HepG2 (cell line): ENCODE data around the gene KIRREL3. TPM values are rescaled to one million over a fixed set of nuclear protein-coding genes. Genes with fewer than 3 reads are reported as not detected.

ENCODE experiments used
- ATAC-seq: fragments of 200-7000 bp; cut with Tn5 transposase; 3 replicates; pipeline ENCODE4 v1.9.1; 2020; ENCODE audit warnings: mild to moderate bottlenecking, moderate library complexity
- BruUV-seq: library from RNA; stranded (reverse); fragments of 400-500 nt; replicated peaks from 2 replicates; lab custom pipeline; 2021; lab: Mats Ljungman, UMichigan
- CTCF ChIA-PET: fragments of 300-600 bp; formaldehyde crosslinking; extraction: SDS; loops from one replicate; lab custom pipeline; 2021; ENCODE audit warnings: low total read pairs, inconsistent platforms, low intra/inter-chr PET ratio; lab: Yijun Ruan, JAX
- POLR2A ChIA-PET: fragments of 350-600 bp; sonication (Branson Sonifier 250); formaldehyde crosslinking; loops from one replicate; lab custom pipeline; 2020; ENCODE audit warnings: antibody characterized with exemption, inconsistent platforms; lab: Yijun Ruan, JAX
- DNase-seq: peaks from one replicate; pipeline ENCODE4 v3.0.0-alpha.2; 2015; ENCODE audit warnings: low spot score
- FAIRE-seq: peaks from 3 replicates; lab custom pipeline; 2011; peaks lifted over from hg19 to GRCh38; lab: Jason Lieb, UNC
- H2AFZ ChIP-seq: one replicate; pipeline ENCODE4 v1.6.1; 2011; ENCODE audit warnings: low read length, inconsistent platforms
- H3K27ac ChIP-seq: fragments of 300-600 bp; 3 replicates; pipeline ENCODE4 v1.8.0; 2011; ENCODE audit warnings: mixed run types, mild to moderate bottlenecking, mixed read lengths, low read length, inconsistent platforms; ENCODE audit not compliant: insufficient read depth; ENCODE audit errors: extremely low read length
- H3K27me3 ChIP-seq, 2 experiments: fragments of 200-600 bp in 1 of 2; 2 replicates in 1 of 2; 3 replicates in 1 of 2; pipeline versions ENCODE4 v1.6.0 to v1.8.0; 2011; ENCODE audit warnings: low read length in 2 of 2, mild to moderate bottlenecking in 2 of 2, moderate library complexity in 2 of 2, inconsistent platforms in 1 of 2; ENCODE audit not compliant: insufficient read depth in 2 of 2, control insufficient read depth in 1 of 2
- H3K36me3 ChIP-seq, 2 experiments: fragments of 200-600 bp in 1 of 2; replicated peaks in 1 of 2; 2 replicates in 1 of 2; 3 replicates in 1 of 2; pipeline versions ENCODE4 v1.5.1 to v1.8.0; 2011; ENCODE audit warnings: low read length in 2 of 2, inconsistent platforms in 1 of 2; ENCODE audit not compliant: insufficient read depth in 2 of 2, control insufficient read depth in 1 of 2
- H3K4me1 ChIP-seq: 2 replicates; pipeline ENCODE4 v1.5.1; 2012; ENCODE audit warnings: low read length, inconsistent platforms; ENCODE audit not compliant: insufficient read depth
- H3K4me2 ChIP-seq: 2 replicates; pipeline ENCODE4 v1.6.0; 2011; ENCODE audit warnings: low read depth, low read length, inconsistent platforms
- H3K4me3 ChIP-seq, 3 experiments: fragments of 200-600 bp in 1 of 3; sonication (generic), shearing (Covaris generic) in 1 of 3; replicated peaks in 1 of 3; 2 replicates each; pipeline ENCODE4 v1.5.1; 2011 to 2016; ENCODE audit warnings: low read length in 3 of 3, inconsistent platforms in 2 of 3, low read depth in 2 of 3, mild to moderate bottlenecking in 2 of 3, control low read depth in 1 of 3, mixed read lengths in 1 of 3; ENCODE audit not compliant: insufficient read depth in 1 of 3
- H3K79me2 ChIP-seq: one replicate; pipeline ENCODE4 v1.6.1; 2011; ENCODE audit warnings: low read length, inconsistent platforms; ENCODE audit not compliant: insufficient read depth
- H3K9ac ChIP-seq: 2 replicates; pipeline ENCODE4 v1.6.0; 2011; ENCODE audit warnings: mild to moderate bottlenecking, low read depth, low read length, inconsistent platforms; ENCODE audit not compliant: insufficient read depth
- H3K9me3 ChIP-seq: 2 replicates; pipeline ENCODE4 v1.5.1; 2012; ENCODE audit warnings: mild to moderate bottlenecking, low read length
- H4K20me1 ChIP-seq: 2 replicates; pipeline ENCODE4 v1.6.0; 2011; ENCODE audit warnings: inconsistent platforms, mild to moderate bottlenecking, low read length, moderate library complexity; ENCODE audit not compliant: insufficient read depth
- CHD4 ChIP-seq: fragments of 200-600 bp; sonication (generic); IDR thresholded peaks from 2 replicates; pipeline ENCODE4 v1.7.0; 2017; ENCODE audit warnings: mild to moderate bottlenecking, low read length, borderline replicate concordance
- GTF2F1 ChIP-seq: fragments of 150-350 bp; IDR thresholded peaks from 2 replicates; pipeline ENCODE4 v1.6.1; 2014; ENCODE audit warnings: low read length
- HOXD1 ChIP-seq: sonication (generic); formaldehyde crosslinking; IDR thresholded peaks from 2 replicates; pipeline ENCODE4 v1.5.0; 2020; ENCODE audit warnings: missing genetic modification reagents
- KMT2B ChIP-seq: IDR thresholded peaks from 2 replicates; pipeline ENCODE4 v1.6.1; 2016; ENCODE audit warnings: missing genetic modification reagents, missing compliant biosample characterization
- SSRP1 ChIP-seq: IDR thresholded peaks from 2 replicates; pipeline ENCODE4 v1.6.1; 2016; ENCODE audit warnings: control low read depth
- U2AF2 ChIP-seq: fragments of 200-400 bp; formaldehyde crosslinking; IDR thresholded peaks from 2 replicates; pipeline ENCODE4 v1.6.1; 2017; ENCODE audit warnings: low read depth, mild to moderate bottlenecking, low read length
- YY1 ChIP-seq: IDR thresholded peaks from 2 replicates; pipeline ENCODE4 v1.6.1; 2011; ENCODE audit warnings: low read length, low read depth, moderate library complexity, mild to moderate bottlenecking; ENCODE audit not compliant: insufficient read depth, insufficient replicate concordance
- ZNF609 ChIP-seq: sonication (generic); formaldehyde crosslinking; IDR thresholded peaks from 2 replicates; pipeline ENCODE4 v1.4.0; 2020; ENCODE audit warnings: mild to moderate bottlenecking, missing genetic modification reagents, borderline replicate concordance
- ZNF644 ChIP-seq: IDR thresholded peaks from 2 replicates; pipeline ENCODE4 v1.6.1; 2016; ENCODE audit warnings: low read depth
- WGBS: methylation state at CpG from one replicate; pipeline ENCODE4 v1.1.6; 2017; ENCODE audit warnings: low lambda C conversion rate; 5-methylcytosine and 5-hydroxymethylcytosine counted together
- in situ Hi-C: cut with HindIII; loops from 2 replicates; pipeline ENCODE4 v1.10.0; 2017; ENCODE audit warnings: low pct_unique_long_range_greater_than_20kb; ENCODE audit not compliant: extremely low pct_ligation_motif_present
- intact Hi-C: fragments of 100-400 bp; cut with micrococcal nuclease; formaldehyde crosslinking; loops from one replicate; pipeline ENCODE4 v1.10.0; 2022; ENCODE audit not compliant: unreplicated experiment
- polyA plus RNA-seq, 8 experiments: library from polyadenylated mRNA; depleted of rRNA in 3 of 8; stranded (reverse) in 7 of 8; unstranded in 1 of 8; fragments of >200 nt; fragmentation: Illumina TruSeq in 4 of 8; extraction: Trizol in 4 of 8; gene quantifications; 2 replicates each; pipeline versions ENCODE4 v1.2.1 to v1.2.3, GENCODE V29; 2011 to 2016; ENCODE audit warnings: low read depth in 4 of 8, missing spikeins in 1 of 8, mixed read lengths in 1 of 8; ENCODE audit not compliant: insufficient read depth in 1 of 8
- total RNA-seq, 5 experiments: library from RNA; depleted of rRNA; stranded (reverse); fragments of >200 nt; fragmentation: Illumina TruSeq; extraction: Trizol; gene quantifications; 2 replicates each; pipeline ENCODE4 v1.2.3, GENCODE V29; 2016; ENCODE audit warnings: low read depth in 1 of 5
- TF ChIP-seq, protein P1 (sequence below): sonication (generic); formaldehyde crosslinking; IDR thresholded peaks from 2 replicates; pipeline ENCODE4 v1.8.0; 2023; ENCODE audit warnings: mild to moderate bottlenecking, missing genetic modification reagents

Gene KIRREL3
- total and polyA plus RNA-seq, 2 of the 13 experiments (the other 11 are each of a cell fraction or from before 2014, with no cell fraction given), result not detected

- TF ChIP-seq, protein P1, sequence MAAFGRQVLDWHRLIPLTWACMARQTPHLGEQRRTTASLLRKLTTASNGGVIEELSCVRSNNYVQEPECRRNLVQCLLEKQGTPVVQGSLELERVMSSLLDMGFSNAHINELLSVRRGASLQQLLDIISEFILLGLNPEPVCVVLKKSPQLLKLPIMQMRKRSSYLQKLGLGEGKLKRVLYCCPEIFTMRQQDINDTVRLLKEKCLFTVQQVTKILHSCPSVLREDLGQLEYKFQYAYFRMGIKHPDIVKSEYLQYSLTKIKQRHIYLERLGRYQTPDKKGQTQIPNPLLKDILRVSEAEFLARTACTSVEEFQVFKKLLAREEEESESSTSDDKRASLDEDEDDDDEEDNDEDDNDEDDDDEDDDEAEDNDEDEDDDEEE, result no peak
- TF ChIP-seq GTF2F1 (no peak), KMT2B (CRISPR knock-in tag) (no peak), SSRP1 (CRISPR knock-in tag) (no peak)
These were observed 418.5 kb downstream of the KIRREL3 start (continued) for GRCh38 chr11:126581871-126582648.

DNA sequence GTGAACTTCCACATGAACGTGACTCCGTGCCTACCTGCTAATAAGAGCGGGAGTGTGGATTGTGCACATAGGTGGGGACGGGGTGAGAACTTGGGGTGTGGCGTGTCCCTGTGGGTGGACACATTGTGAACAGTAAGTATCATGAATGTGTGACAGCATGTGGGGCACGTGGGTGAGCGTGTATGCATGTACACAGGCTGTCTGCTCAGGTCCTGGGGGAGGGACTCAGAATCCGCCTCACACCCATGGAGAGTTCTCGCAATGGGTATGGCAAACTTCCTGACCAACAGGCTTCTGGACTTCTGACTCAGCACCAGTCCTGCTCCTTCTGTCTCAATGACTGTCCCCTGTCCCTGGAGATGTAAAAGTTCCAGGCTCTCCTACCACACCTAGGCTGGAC is 422.1 kb downstream of the KIRREL3 start:
- peaks cover 1 to 26% of the 10 kb centered on the region in 2 experiments; a peak in 3 of 5 replicates for H3K27me3 ChIP-seq
- 29% methylated on average over 6 of the region's 9 CpGs for WGBS
- BruUV-seq, result no TSS peak
- H3K27ac ChIP-seq, result no peak overlapping the region
- H3K36me3 ChIP-seq, result no peaks in the 10 kb centered on the region
- FAIRE-seq (no peak), ATAC-seq (no peak), DNase-seq (no peak)
- ChIA-PET POLR2A (no interaction called here), CTCF (no interaction called here)
- H3K4me2 ChIP-seq, result no peak overlapping the region
- no peak overlapping the region for H2AFZ ChIP-seq
- in situ Hi-C loops (no loop called here), intact Hi-C loops (no loop called here)
- H4K20me1 ChIP-seq, result no peaks in the 10 kb centered on the region
- TF ChIP-seq YY1, result no peak
- TF ChIP-seq U2AF2, result no peak
- no peak for TF ChIP-seq CHD4
- TF ChIP-seq ZNF609 (CRISPR knock-in tag), result no peak
- TF ChIP-seq ZNF644 (CRISPR knock-in tag), result no peak
- TF ChIP-seq HOXD1 (CRISPR knock-in tag), result no peak
- no peaks in the 10 kb centered on the region for H3K9me3 ChIP-seq
- H3K9ac ChIP-seq, result no peak overlapping the region
- no peak overlapping the region for H3K4me3 ChIP-seq
- H3K79me2 ChIP-seq, result no peaks in the 10 kb centered on the region
- H3K4me1 ChIP-seq, result no peaks in the 10 kb centered on the region
